Measurements from ENCODE around the gene ABCC1. TPM values are rescaled to one million over a fixed set of nuclear protein-coding genes. Genes with fewer than 3 reads are reported as not detected.

The ABCC1 gene
- total RNA-seq, 1 donor from 2014 or later: 53.7 TPM

GRCh38 chr16:16167927-16168326 is 218.5 kb downstream of the ABCC1 start:
- no peak for TF ChIP-seq CTCF (conservative IDR thresholded peaks at IDR 0.05)
- H3K4me1 Mint-ChIP-seq (ENCODE audit: unreplicated experiment): no peaks in the 10 kb centered on the region
- DNase-seq (ENCODE audit: extremely low spot score, unreplicated experiment): no peak
- no peaks in the 10 kb centered on the region for H3K9me3 Mint-ChIP-seq
- no peaks in the 10 kb centered on the region for H3K36me3 Mint-ChIP-seq
- H3K27ac Mint-ChIP-seq: no peak overlapping the region
- no peaks in the 10 kb centered on the region for H3K27me3 Mint-ChIP-seq
- H3K4me3 Mint-ChIP-seq: no peak overlapping the region

- Mint-ChIP-seq H3K27ac (no peak overlapping the region), H3K4me3 (no peak overlapping the region)
- no peak for DNase-seq (ENCODE audit: extremely low spot score, unreplicated experiment)
Observed at GRCh38 chr16:16168431-16168830, 219.0 kb downstream of the ABCC1 start.

GRCh38 chr16:16169615-16170014 is 220.2 kb downstream of the ABCC1 start:
- Mint-ChIP-seq H3K4me3 (no peak overlapping the region), H3K36me3 (no peaks in the 10 kb centered on the region), H3K27ac (no peak overlapping the region), H3K27me3 (no peaks in the 10 kb centered on the region), H3K4me1 (ENCODE audit: unreplicated experiment) (no peaks in the 10 kb centered on the region), H3K9me3 (no peaks in the 10 kb centered on the region)
- no peak for TF ChIP-seq CTCF (conservative IDR thresholded peaks at IDR 0.05)
- no peak for DNase-seq (ENCODE audit: extremely low spot score, unreplicated experiment)

More at GRCh38 chr16:16168431-16168830, 219.0 kb downstream of the ABCC1 start:
- TF ChIP-seq CTCF (conservative IDR thresholded peaks at IDR 0.05): no peak
- Mint-ChIP-seq H3K36me3 (no peaks in the 10 kb centered on the region), H3K9me3 (no peaks in the 10 kb centered on the region), H3K27me3 (no peaks in the 10 kb centered on the region), H3K4me1 (ENCODE audit: unreplicated experiment) (no peaks in the 10 kb centered on the region)

GRCh38 chr16:16171332-16171919 is 222.0 kb downstream of the ABCC1 start:
- Mint-ChIP-seq H3K4me1 (ENCODE audit: unreplicated experiment) (no peaks in the 10 kb centered on the region), H3K36me3 (no peaks in the 10 kb centered on the region), H3K27me3 (no peaks in the 10 kb centered on the region), H3K9me3 (no peaks in the 10 kb centered on the region), H3K27ac (no peak overlapping the region), H3K4me3 (no peak overlapping the region)
- DNase-seq (ENCODE audit: extremely low spot score, unreplicated experiment): no peak
- TF ChIP-seq CTCF (conservative IDR thresholded peaks at IDR 0.05): no peak

GRCh38 chr16:16172991-16173390 is 223.6 kb downstream of the ABCC1 start:
- Mint-ChIP-seq H3K36me3 (no peaks in the 10 kb centered on the region), H3K9me3 (no peaks in the 10 kb centered on the region)
- TF ChIP-seq CTCF (conservative IDR thresholded peaks at IDR 0.05): no peak

GRCh38 chr16:16175296-16175695 is 225.9 kb downstream of the ABCC1 start:
- no peak overlapping the region for H3K4me3 Mint-ChIP-seq
- no peak for DNase-seq (ENCODE audit: extremely low spot score, unreplicated experiment)
- no peak overlapping the region for H3K27ac Mint-ChIP-seq
- no peak for TF ChIP-seq CTCF (conservative IDR thresholded peaks at IDR 0.05)
- no peaks in the 10 kb centered on the region for H3K4me1 Mint-ChIP-seq (ENCODE audit: unreplicated experiment)
- no peaks in the 10 kb centered on the region for H3K9me3 Mint-ChIP-seq
- H3K36me3 Mint-ChIP-seq: no peaks in the 10 kb centered on the region
- no peaks in the 10 kb centered on the region for H3K27me3 Mint-ChIP-seq

More at GRCh38 chr16:16172991-16173390, 223.6 kb downstream of the ABCC1 start:
- Mint-ChIP-seq H3K4me1 (ENCODE audit: unreplicated experiment) (no peaks in the 10 kb centered on the region), H3K27me3 (no peaks in the 10 kb centered on the region), H3K4me3 (no peak overlapping the region), H3K27ac (no peak overlapping the region)
- no peak for DNase-seq (ENCODE audit: extremely low spot score, unreplicated experiment)
